ENCODE measurements around the gene SLF2. TPM values are rescaled to one million over a fixed set of nuclear protein-coding genes. Genes with fewer than 3 reads are reported as not detected.

The SLF2 gene
- total and polyA plus RNA-seq, 9 of the 15 experiments (the other 6 are each of a cell fraction or from before 2014, with no cell fraction given) = 1.7 to 18.4 (median 7.8) TPM

DNA sequence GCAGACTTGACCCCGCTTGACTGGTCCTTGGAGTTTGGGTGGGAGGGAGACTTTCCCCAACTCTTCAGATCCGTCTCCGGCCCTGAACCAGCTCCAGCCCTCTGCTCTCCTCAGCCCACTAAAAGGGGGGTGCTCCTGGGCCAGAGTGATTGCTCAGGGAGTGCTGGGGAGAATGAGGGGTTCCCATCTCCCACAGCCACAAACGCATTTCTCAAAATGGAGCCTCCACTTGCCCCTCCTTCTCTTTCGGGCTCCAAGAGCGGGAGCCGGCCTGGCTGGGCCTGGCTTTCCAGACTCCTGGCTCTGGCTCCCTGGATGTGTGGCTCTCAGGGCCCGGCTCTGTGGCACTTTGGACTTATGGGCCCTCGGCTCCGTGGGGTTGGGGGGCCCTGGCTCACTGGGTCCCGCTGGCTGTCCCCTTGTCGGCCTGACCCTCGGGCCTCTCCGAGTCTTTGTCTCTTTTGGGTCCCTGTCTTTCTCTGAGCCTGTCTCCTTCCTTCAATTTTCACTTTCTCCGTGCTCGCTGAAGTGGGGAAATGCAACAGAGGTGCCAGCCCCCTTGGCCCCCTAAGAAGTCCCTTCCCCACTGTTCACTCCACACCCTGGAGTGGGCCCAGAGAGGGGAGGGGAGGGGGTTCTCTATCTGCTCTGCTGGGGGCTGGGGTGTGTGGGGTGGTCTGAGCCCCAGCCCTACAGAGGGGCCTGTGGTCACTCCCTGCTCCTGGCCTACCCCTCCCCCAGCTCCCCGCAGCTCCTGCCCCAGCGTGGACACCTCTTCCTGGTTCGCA lies 87.6 kb downstream of the SLF2 start:
- TF ChIP-seq MYNN (IDR thresholded peaks at IDR 0.05) = no peak
- no peak for TF ChIP-seq MYNN (CRISPR knock-in tag; IDR thresholded peaks at IDR 0.05)
- TF ChIP-seq CHD1 (IDR thresholded peaks at IDR 0.05; ENCODE audit: low read length) = peak; percentile 71
- TF ChIP-seq RBBP5 (IDR thresholded peaks at IDR 0.05; ENCODE audit: borderline replicate concordance, insufficient read depth, low read length, poor library complexity, severe bottlenecking) = peak; percentile 13
- no peak for TF ChIP-seq ZNF140 (CRISPR knock-in tag; IDR thresholded peaks at IDR 0.05)
- TF ChIP-seq ZBTB7A (IDR thresholded peaks at IDR 0.05; ENCODE audit: borderline replicate concordance, control insufficient read depth, low read depth, low read length) = 0 out of 2 replicates have a peak, but pooled peaks have one; percentile 37
- TF ChIP-seq YY1 (IDR thresholded peaks at IDR 0.05; ENCODE audit: borderline replicate concordance in 1 of 3, control insufficient read depth in 1 of 3, extremely low read depth in 1 of 3, insufficient read depth in 3 of 3, insufficient read length in 1 of 3, insufficient replicate concordance in 2 of 3, low read depth in 1 of 3, low read length in 2 of 3) = peak in 1 of 3 experiments; percentile 56
- FAIRE-seq = no peak
- no peak for ATAC-seq

More for the DNA sequence above, 87.6 kb downstream of the SLF2 start:
- Histone ChIP-seq H3K9ac (ENCODE audit: insufficient read depth in 1 of 2, low read depth in 2 of 2, low read length in 2 of 2) (peak overlapping the region; percentile 85 to 90), H3K4me2 (ENCODE audit: insufficient read depth, low read length) (peak overlapping the region; percentile 100), H3K4me3 (peak overlapping the region; percentile 76), H3K79me2 (ENCODE audit: control insufficient read depth, insufficient read depth, low read length) (peaks cover 64% of the 10 kb centered on the region), H3K27ac (ENCODE audit: extremely low read depth, low read depth, low read length) (peak overlapping the region; percentile 88), H3K36me3 (ENCODE audit: control insufficient read depth, insufficient read depth, low read length) (peaks cover 32% of the 10 kb centered on the region; the same call in 2 of the 3 replicates), H4K20me1 (replicated peaks; ENCODE audit: control insufficient read depth, insufficient read depth, low read length) (no peaks in the 10 kb centered on the region), H3K27me3 (ENCODE audit: control insufficient read depth in 2 of 2, insufficient read depth in 2 of 2, low read length in 2 of 2) (no peaks in the 10 kb centered on the region), H3K9me3 (replicated peaks; ENCODE audit: control insufficient read depth, insufficient read depth, low read depth, low read length) (no peaks in the 10 kb centered on the region), H3K9me1 (ENCODE audit: control insufficient read depth, insufficient read depth, low read length) (no peaks in the 10 kb centered on the region), H2AFZ (ENCODE audit: low read depth, low read length) (peak overlapping the region; percentile 59), H3K4me1 (replicated peaks in 1 of 2; ENCODE audit: control insufficient read depth in 2 of 2, insufficient read depth in 2 of 2, low read length in 2 of 2) (peaks cover 26 to 77% of the 10 kb centered on the region in 2 experiments; a peak in 4 of 5 replicates)
- intact Hi-C loops (cut with micrococcal nuclease) = no loop called here
- CTCF ChIA-PET (ENCODE audit: low intra/inter-chr PET ratio) = interaction anchor here (9.3 kb wide), 1 partner anchor 12 kb away, joined by 150 read pairs; no protein-coding TSS in a partner anchor
- POLR2A ChIA-PET = interaction anchor here (0.7 to 1.0 kb wide), 2 partner anchors 11 to 65 kb away, joined by 3 to 5 read pairs; no protein-coding TSS in a partner anchor
- BruUV-seq (replicated peaks) = no TSS peak
- peak in 3 of 4 experiments; percentile 21 to 27 (median 27) for DNase-seq (ENCODE audit: extremely low read depth in 1 of 4, low spot score in 3 of 4)
- in situ Hi-C loops (cut with MboI) = no loop called here
- 1% methylated on average over 14 of the region's 19 CpGs for WGBS (ENCODE audit: insufficient coverage, low coverage, missing lambda C conversion rate)
